GM10266 (cell line): ENCODE measurements around the gene FGGY.

Experiments used
- DNase-seq: peaks from one replicate; pipeline ENCODE4 v3.0.0; 2012; ENCODE audit errors: extremely low spot score
- CTCF ChIP-seq: IDR thresholded peaks from 2 replicates; pipeline ENCODE4 v1.5.1; 2012; ENCODE audit warnings: mild to moderate bottlenecking, low read depth; ENCODE audit not compliant: control insufficient read depth, insufficient read depth; ENCODE audit errors: missing control alignments

The FGGY gene

GRCh38 chr1:59290193-59290949 is 6.5 kb upstream of the FGGY start:
- peak; percentile 59 for TF ChIP-seq CTCF
- DNase-seq: peak; percentile 42

GRCh38 chr1:59291561-59291960 is 5.3 kb upstream of the FGGY start:
- TF ChIP-seq CTCF: no peak
- DNase-seq: no peak

GRCh38 chr1:59292562-59292961 is 4.3 kb upstream of the FGGY start:
- peak; percentile 55 for DNase-seq
- TF ChIP-seq CTCF: no peak

DNA sequence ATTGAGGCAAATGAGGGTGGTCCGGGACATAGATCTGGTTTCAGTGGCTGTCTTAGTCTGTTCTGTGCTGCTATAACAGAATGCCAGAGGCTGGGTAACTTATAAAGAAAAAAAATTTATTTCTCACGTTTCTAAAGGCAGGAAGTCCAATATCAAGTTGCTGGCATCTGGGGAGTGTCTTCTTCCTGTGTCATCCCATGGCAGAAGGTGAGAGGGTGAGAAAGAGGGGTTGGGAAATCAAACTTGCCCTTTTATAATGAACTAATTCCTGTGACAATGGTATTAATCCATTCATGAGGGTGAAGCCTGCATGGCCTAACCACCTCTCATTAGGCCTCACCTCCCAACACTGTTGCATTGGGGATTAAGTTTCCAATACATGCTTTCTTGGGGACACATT is 3.7 kb upstream of the FGGY start:
- DNase-seq: no peak
- TF ChIP-seq CTCF: no peak

GRCh38 chr1:59293849-59294248 is 3.0 kb upstream of the FGGY start:
- TF ChIP-seq CTCF: no peak
- DNase-seq: no peak

- no peak for TF ChIP-seq CTCF
- no peak for DNase-seq
Measured at GRCh38 chr1:59294423-59294822, 2.5 kb upstream of the FGGY start.

DNA sequence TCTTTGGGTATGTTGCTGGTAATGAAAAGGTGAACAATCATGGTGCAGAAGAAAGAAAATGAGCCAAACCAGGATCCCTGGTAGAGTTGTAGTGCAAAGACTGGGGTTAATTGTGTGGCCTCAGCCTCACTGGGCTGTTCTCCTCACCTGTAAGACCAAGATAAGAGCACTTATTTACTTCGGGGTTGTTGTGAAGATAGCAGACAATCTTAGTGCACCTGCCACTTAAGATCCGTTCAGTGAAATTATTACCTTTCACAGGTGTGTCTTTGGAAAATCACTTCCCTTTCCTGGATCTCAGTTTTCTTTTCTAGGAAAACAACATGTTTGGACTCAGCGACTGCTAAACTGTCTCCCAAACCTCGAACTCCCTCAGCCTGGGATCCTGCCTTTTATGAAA is 1.3 kb upstream of the FGGY start:
- no peak for TF ChIP-seq CTCF

More for the DNA sequence above, 1.3 kb upstream of the FGGY start:
- DNase-seq: no peak
